Stimulated activated CD4-positive, alpha-beta T cell treated with anti-CD3 and anti-CD28 coated beads, Interleukin-1b, Interleukin-23, amount 100 ng/mL, for 24 hours (primary cell): Measurements from ENCODE around the gene ZNF236.

Experiments used
- DNase-seq, 4 experiments: peaks; one replicate each; pipeline ENCODE4 v3.0.0-alpha.2; 2020; ENCODE audit warnings: low read depth in 4 of 4, low spot score in 1 of 4

ZNF236 gene

GRCh38 chr18:77019641-77020040 lies 197.3 kb downstream of the ZNF236 start:
- DNase-seq = no peak
